GM18907 (cell line): ENCODE measurements around the gene FAM174C.
"Not testable (repeated sequence)": the region's sequence is repeated elsewhere in the genome, so short reads cannot be mapped to it uniquely, and the experiment has no call there.

Experiments
- ATAC-seq: cut with Tn5 transposase; IDR thresholded peaks from one replicate; pipeline ENCODE4 v1.9.1; 2021; ENCODE audit warnings: mild to moderate bottlenecking, moderate library complexity; ENCODE audit not compliant: unreplicated experiment

The FAM174C gene

GRCh38 chr19:1316466-1316865, 41.1 kb downstream of the FAM174C start:
- ATAC-seq, result no peak

- ATAC-seq, result no peak
These were observed 42.1 kb downstream of the FAM174C start for GRCh38 chr19:1317274-1318003.

GRCh38 chr19:1318678-1319471, 43.5 kb downstream of the FAM174C start:
- ATAC-seq, result no peak

- not testable (repeated sequence) for ATAC-seq
These were observed 44.9 kb downstream of the FAM174C start for GRCh38 chr19:1320282-1320650.

- ATAC-seq, result no peak
These were observed 46.2 kb downstream of the FAM174C start for GRCh38 chr19:1321539-1321938.

GRCh38 chr19:1322198-1322981, 47.1 kb downstream of the FAM174C start:
- no peak for ATAC-seq

- ATAC-seq, result no peak
These were observed 49.0 kb downstream of the FAM174C start for GRCh38 chr19:1324249-1324805.

- no peak for ATAC-seq
These were observed 49.7 kb downstream of the FAM174C start for GRCh38 chr19:1324806-1325567.

- ATAC-seq, result no peak
These were observed 50.4 kb downstream of the FAM174C start for GRCh38 chr19:1325568-1326294.

GRCh38 chr19:1327125-1327524, 51.8 kb downstream of the FAM174C start:
- ATAC-seq, result no peak
